ENCODE data around the gene NAV2.

Gene NAV2

GRCh38 chr11:19962053-19962800 lies 249.6 kb downstream of the NAV2 start:
- DNase-seq, result no peak

GRCh38 chr11:19962801-19963175 lies 250.2 kb downstream of the NAV2 start:
- no peak for DNase-seq

- no peak for DNase-seq
Observed at GRCh38 chr11:19963697-19964387, 251.2 kb downstream of the NAV2 start.

- DNase-seq, result no peak
Observed at GRCh38 chr11:19966441-19966840, 253.8 kb downstream of the NAV2 start.

GRCh38 chr11:19966927-19967326 lies 254.3 kb downstream of the NAV2 start:
- no peak for DNase-seq

- no peak for DNase-seq
Observed at GRCh38 chr11:19967787-19968186, 255.2 kb downstream of the NAV2 start.

DNA sequence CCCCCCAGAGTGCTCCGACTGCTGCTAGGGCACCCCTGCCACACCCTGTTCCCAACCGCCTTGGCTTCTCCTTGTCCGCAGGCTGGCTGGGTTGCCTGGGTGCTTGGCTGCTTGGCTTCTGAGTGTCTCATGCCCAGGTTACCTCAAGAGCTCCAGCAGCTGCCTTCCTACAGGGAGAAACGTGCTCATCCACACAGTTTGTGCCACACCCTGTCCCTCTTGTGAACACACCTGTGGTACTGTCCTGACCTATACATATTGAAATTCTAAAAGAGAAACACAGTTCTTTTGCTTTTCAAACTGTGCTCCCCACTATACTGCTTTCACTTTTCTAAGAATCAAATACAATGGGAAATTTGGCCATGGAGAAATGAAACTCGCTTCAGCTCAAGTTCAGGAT lies 256.2 kb downstream of the NAV2 start:
- DNase-seq, result no peak

- no peak for DNase-seq
Observed at GRCh38 chr11:19970944-19971343, 258.3 kb downstream of the NAV2 start.

DNA sequence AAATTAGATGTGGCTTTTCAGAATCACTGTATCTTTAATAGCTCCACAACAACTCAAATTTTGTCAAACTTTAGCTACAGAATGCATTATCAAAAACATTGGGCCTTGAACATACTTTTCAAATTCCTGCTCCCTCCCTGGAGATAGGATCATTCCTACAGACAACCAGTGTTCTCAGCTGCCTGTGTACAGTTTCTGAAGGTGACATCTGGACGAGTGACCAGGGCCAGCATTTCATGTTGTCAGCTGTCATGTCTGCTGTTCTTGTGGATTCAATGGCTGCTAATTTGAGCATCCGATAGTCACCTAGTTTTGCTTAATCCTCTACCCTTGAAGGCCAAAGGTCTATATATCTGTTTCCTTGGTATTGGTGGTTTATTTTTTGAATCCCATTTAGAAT lies 259.5 kb downstream of the NAV2 start:
- no peak for DNase-seq

DNA sequence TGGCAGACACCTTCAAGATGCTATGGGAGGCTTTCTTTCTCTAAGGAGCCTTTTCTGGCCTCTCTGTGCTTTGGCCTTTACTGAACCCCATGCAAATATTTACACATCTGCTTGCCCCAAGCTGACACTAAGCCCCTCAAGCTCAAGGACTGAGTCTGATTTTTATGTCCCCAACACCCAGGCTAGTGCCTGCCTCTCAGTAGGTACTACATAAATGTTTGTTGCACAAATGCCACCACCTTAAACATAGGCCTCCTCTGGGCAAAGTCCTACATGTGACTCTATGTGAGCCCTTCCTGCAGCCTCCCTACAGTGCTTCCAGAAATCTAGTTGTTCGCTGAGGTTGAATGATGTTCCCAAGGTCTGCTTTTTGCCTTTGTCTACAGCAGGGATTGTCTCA lies 260.0 kb downstream of the NAV2 start:
- DNase-seq, result no peak

GRCh38 chr11:19973136-19973635 lies 260.5 kb downstream of the NAV2 start:
- DNase-seq, result no peak

DNA sequence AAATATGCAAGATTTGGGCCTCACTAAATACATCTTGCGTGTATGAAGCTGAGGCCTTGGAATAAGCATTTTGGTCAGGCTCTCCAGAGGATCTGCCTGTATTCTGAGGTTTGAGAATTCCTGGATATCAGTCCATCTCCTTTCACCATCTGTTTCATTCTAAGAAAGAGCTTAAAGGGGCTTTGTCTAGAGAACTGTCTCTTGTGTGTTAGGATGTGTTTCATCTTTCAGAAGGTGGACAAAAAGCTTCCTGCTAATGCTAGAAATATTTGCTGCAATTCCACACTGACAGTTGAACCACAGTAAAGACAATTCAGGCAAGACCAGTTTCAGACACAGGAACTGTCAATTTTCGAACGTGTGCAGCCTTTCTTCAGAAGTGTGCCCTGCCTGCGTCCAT lies 262.2 kb downstream of the NAV2 start:
- no peak for DNase-seq

- no peak for DNase-seq
Observed at GRCh38 chr11:19975414-19975990, 262.9 kb downstream of the NAV2 start.

- DNase-seq, result no peak
Observed at GRCh38 chr11:19976281-19976941, 263.8 kb downstream of the NAV2 start.

DNA sequence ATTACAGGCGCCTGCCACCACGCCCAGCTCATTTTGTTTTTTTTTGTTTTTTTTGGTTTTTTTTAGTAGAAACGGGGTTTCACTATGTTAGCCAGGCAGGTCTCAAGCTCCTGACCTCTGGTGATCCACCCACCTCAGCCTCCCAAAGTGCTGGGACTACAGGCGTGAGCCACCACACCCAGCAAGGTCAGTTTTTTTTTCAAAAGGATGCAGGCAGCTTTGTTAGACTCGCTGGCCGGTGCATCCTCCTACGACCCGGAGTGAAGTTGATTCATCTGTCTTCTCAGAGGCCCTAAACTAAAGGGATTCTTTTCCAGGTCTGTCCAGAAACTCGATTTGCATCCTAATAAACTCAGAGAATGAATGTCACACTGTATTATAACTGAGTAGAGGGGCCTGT lies 265.3 kb downstream of the NAV2 start:
- no peak for DNase-seq

- DNase-seq, result no peak
Observed at GRCh38 chr11:19978668-19979518, 266.3 kb downstream of the NAV2 start.

GRCh38 chr11:19979519-19979845 lies 266.8 kb downstream of the NAV2 start:
- no peak for DNase-seq

- DNase-seq, result no peak
Observed at GRCh38 chr11:19980388-19980787, 267.8 kb downstream of the NAV2 start.

- no peak for DNase-seq
Observed at GRCh38 chr11:19980957-19981669, 268.5 kb downstream of the NAV2 start.

GRCh38 chr11:19982774-19983495 lies 270.3 kb downstream of the NAV2 start:
- DNase-seq, result no peak

DNA sequence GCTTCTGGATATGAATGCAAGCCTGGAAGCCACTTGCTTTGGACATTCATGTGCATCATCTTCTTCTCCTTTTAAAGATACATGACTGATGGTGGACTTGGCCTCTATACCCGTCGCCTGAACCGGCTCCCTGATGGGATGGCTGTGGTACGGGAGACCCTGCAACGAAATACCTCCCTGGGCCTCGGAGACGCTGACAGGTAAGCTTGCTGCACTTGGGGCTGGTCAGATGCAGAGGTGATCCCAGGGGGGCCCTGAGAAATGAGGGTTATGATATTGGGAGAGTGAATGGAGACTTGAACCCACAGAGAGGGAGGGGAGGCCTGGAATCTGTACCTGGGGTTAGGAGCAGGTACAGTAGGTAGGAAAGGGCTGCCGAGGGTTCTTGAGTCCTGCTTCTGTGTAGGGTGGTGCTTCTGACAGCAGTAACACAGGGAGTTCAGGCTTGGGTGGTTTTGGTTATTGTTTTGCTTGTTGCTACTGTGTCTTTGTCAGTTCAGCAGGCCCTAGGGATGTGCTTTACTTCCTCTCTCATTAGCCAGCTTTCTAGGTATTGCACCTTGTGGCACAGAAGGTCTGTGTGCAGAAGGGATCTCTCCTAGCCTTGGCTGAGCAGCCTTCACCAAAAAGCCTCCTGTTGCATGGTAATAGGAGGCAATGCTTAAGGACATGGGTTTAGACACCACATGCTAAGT lies 271.6 kb downstream of the NAV2 start:
- no peak for DNase-seq

All from CD4-positive, alpha-beta T cell treated with Interleukin-4 for 4 hours (primary cell).